HCT116 (cell line): ENCODE results near the gene UCN3. TPM values are rescaled to one million over a fixed set of nuclear protein-coding genes. Genes with fewer than 3 reads are reported as not detected.

Source experiments
- ATAC-seq: fragments of 200-7000 bp; cut with Tn5 transposase; 2 replicates; pipeline ENCODE4 v1.9.1; 2020; ENCODE audit warnings: mild to moderate bottlenecking, moderate library complexity
- BruUV-seq: library from RNA; stranded (reverse); fragments of 400-500 nt; replicated peaks from 2 replicates; lab custom pipeline; 2021; lab: Mats Ljungman, UMichigan
- CTCF ChIA-PET: fragments of 300-600 bp; sonication (Branson Sonifier 250); formaldehyde crosslinking; loops from one replicate; lab custom pipeline; 2021; ENCODE audit warnings: antibody characterized with exemption; lab: Charles Lee
- POLR2A ChIA-PET: fragments of 300-600, 350-600 bp; sonication (Branson Sonifier 250); formaldehyde crosslinking; loops from one replicate; lab custom pipeline; 2021; ENCODE audit warnings: antibody characterized with exemption; lab: Charles Lee
- RAD21 ChIA-PET, 2 experiments: fragments of 300-600 bp; sonication (Branson Sonifier 250); formaldehyde crosslinking; loops; one replicate each; lab custom pipeline; 2023; ENCODE audit warnings: low total read pairs in 2 of 2; ENCODE audit not compliant: uncharacterized antibody in 2 of 2, unreplicated experiment in 2 of 2, low non-redundant PET in 1 of 2; lab: Charles Lee
- DNase-seq: peaks from one replicate; pipeline ENCODE4 v3.0.0-alpha.2; 2010; ENCODE audit warnings: low read depth, low spot score
- H2AFZ ChIP-seq: fragments of 200-600 bp; shearing (Covaris generic), sonication (generic); 2 replicates; pipeline ENCODE4 v1.6.1; 2017; ENCODE audit warnings: low read depth, mixed run types, mixed read lengths, antibody characterized with exemption, low read length; ENCODE audit not compliant: poor library complexity, severe bottlenecking
- H3K27ac ChIP-seq: 2 replicates; pipeline ENCODE4 v1.5.1; 2012; ENCODE audit warnings: low read depth, low read length
- H3K27me3 ChIP-seq: fragments of 200-600 bp; sonication (generic); 2 replicates; pipeline ENCODE4 v1.6.1; 2016; ENCODE audit warnings: mixed run types, low read length, mixed read lengths; ENCODE audit not compliant: insufficient read depth
- H3K36me3 ChIP-seq, 2 experiments: fragments of 200-500 bp in 1 of 2; fragments of 200-600 bp in 1 of 2; sonication (Bioruptor generic) in 1 of 2; sonication (generic) in 1 of 2; 2 replicates each; pipeline versions ENCODE4 v1.5.1 to v1.6.1; 2014 to 2016; ENCODE audit warnings: low read length in 2 of 2, inconsistent platforms in 1 of 2, mixed read lengths in 1 of 2, mixed run types in 1 of 2; ENCODE audit not compliant: insufficient read depth in 2 of 2, control insufficient read depth in 1 of 2
- H3K4me1 ChIP-seq, 2 experiments: fragments of 200-600 bp in 1 of 2; sonication (generic) in 1 of 2; 2 replicates each; pipeline versions ENCODE4 v1.5.1 to v1.6.1; 2012 to 2017; ENCODE audit warnings: low read length in 2 of 2, inconsistent platforms in 1 of 2, mild to moderate bottlenecking in 1 of 2, mixed read lengths in 1 of 2, mixed run types in 1 of 2, moderate library complexity in 1 of 2; ENCODE audit not compliant: insufficient read depth in 2 of 2, control insufficient read depth in 1 of 2
- H3K4me2 ChIP-seq: fragments of 200-600 bp; sonication (generic); 2 replicates; pipeline ENCODE4 v1.6.1; 2017; ENCODE audit warnings: mixed run types, low read length, mixed read lengths
- H3K4me3 ChIP-seq, 2 experiments: fragments of 200-600 bp in 1 of 2; sonication (generic) in 1 of 2; replicated peaks in 1 of 2; 2 replicates each; pipeline ENCODE4 v1.5.1; 2011 to 2016; ENCODE audit warnings: low read length in 2 of 2, control low read depth in 1 of 2, low read depth in 1 of 2, mild to moderate bottlenecking in 1 of 2, mixed read lengths in 1 of 2, mixed run types in 1 of 2
- H3K79me2 ChIP-seq: fragments of 200-600 bp; sonication (generic); 2 replicates; pipeline ENCODE4 v1.6.1; 2017; ENCODE audit warnings: mild to moderate bottlenecking, mixed run types, low read length, moderate library complexity, mixed read lengths; ENCODE audit not compliant: insufficient read depth
- H3K9ac ChIP-seq: fragments of 200-600 bp; sonication (generic); 2 replicates; pipeline ENCODE4 v1.6.1; 2016; ENCODE audit warnings: low read length, mixed read lengths
- H3K9me2 ChIP-seq: fragments of 200-600 bp; sonication (generic), shearing (Covaris generic); 2 replicates; pipeline ENCODE4 v1.6.1; 2017; ENCODE audit warnings: mixed run types, mild to moderate bottlenecking, moderate library complexity; ENCODE audit not compliant: insufficient read depth
- H3K9me3 ChIP-seq, 2 experiments: fragments of 200-500 bp in 1 of 2; fragments of 200-600 bp in 1 of 2; sonication (Bioruptor generic) in 1 of 2; sonication (generic) in 1 of 2; 2 replicates each; pipeline ENCODE4 v1.6.1; 2014 to 2017; ENCODE audit warnings: low read length in 2 of 2, mixed read lengths in 2 of 2, inconsistent platforms in 1 of 2, low read depth in 1 of 2, mild to moderate bottlenecking in 1 of 2, mixed run types in 1 of 2, moderate library complexity in 1 of 2; ENCODE audit not compliant: control insufficient read depth in 1 of 2, insufficient read depth in 1 of 2
- H4K20me1 ChIP-seq: fragments of 200-600 bp; sonication (generic), shearing (Covaris generic); 2 replicates; pipeline ENCODE4 v1.6.1; 2017; ENCODE audit warnings: mixed run types, mild to moderate bottlenecking, moderate library complexity; ENCODE audit not compliant: insufficient read depth
- ATF3 ChIP-seq: IDR thresholded peaks from 2 replicates; pipeline ENCODE4 v1.6.1; 2012
- CEBPB ChIP-seq: IDR thresholded peaks from 2 replicates; pipeline ENCODE4 v1.6.1; 2012; ENCODE audit warnings: low read depth
- EZH2phosphoT487 ChIP-seq: fragments of 200-600 bp; IDR thresholded peaks from 2 replicates; pipeline ENCODE4 v1.6.1; 2018; ENCODE audit warnings: antibody characterized with exemption, borderline replicate concordance
- FOSL1 ChIP-seq: IDR thresholded peaks from 2 replicates; pipeline ENCODE4 v1.6.1; 2012; ENCODE audit warnings: low read depth
- POLR2A ChIP-seq: IDR thresholded peaks from 2 replicates; pipeline ENCODE4 v1.7.0; 2011; ENCODE audit warnings: borderline replicate concordance; ENCODE audit not compliant: insufficient read depth, insufficient read length; ENCODE audit errors: extremely low read depth
- POLR2AphosphoS5 ChIP-seq: IDR thresholded peaks from 2 replicates; pipeline ENCODE4 v1.6.1; 2011; ENCODE audit warnings: mild to moderate bottlenecking, low read depth, low read length, moderate library complexity
- SIN3A ChIP-seq: IDR thresholded peaks from 2 replicates; pipeline ENCODE4 v1.6.1; 2012; ENCODE audit warnings: low read depth
- SP1 ChIP-seq: IDR thresholded peaks from 2 replicates; pipeline ENCODE4 v1.6.1; 2012; ENCODE audit warnings: low read depth
- ZNF274 ChIP-seq: fragments of 200-500 bp; sonication (Bioruptor generic); IDR thresholded peaks from 2 replicates; pipeline ENCODE4 v1.6.1; 2014; ENCODE audit warnings: mild to moderate bottlenecking, low read depth, low read length, inconsistent platforms
- intact Hi-C: fragments of 100-400 bp; cut with micrococcal nuclease; formaldehyde crosslinking; loops from 2 replicates; pipeline ENCODE4 v1.10.0; 2022
- total RNA-seq: library from RNA; stranded (reverse); gene quantifications from one replicate; pipeline ENCODE4 v1.2.1, GENCODE V29; 2021; ENCODE audit not compliant: unreplicated experiment
- TF ChIP-seq, protein P1 (sequence below): IDR thresholded peaks from 2 replicates; pipeline ENCODE4 v1.6.1; 2012; ENCODE audit warnings: low read depth
- TF ChIP-seq, protein P2 (sequence below): IDR thresholded peaks from 2 replicates; pipeline ENCODE4 v1.6.1; 2012
- TF ChIP-seq, protein P3 (sequence below), 3 experiments: fragments of 200-600 bp in 1 of 3; sonication (generic) in 1 of 3; IDR thresholded peaks in 2 of 3; conservative IDR thresholded peaks in 1 of 3; 2 replicates each; pipeline ENCODE4 v1.5.1; 2012 to 2017; ENCODE audit warnings: low read depth in 2 of 3, low read length in 2 of 3, antibody characterized with exemption in 1 of 3, borderline replicate concordance in 1 of 3, control low read depth in 1 of 3, mild to moderate bottlenecking in 1 of 3, mixed read lengths in 1 of 3, mixed run types in 1 of 3, moderate library complexity in 1 of 3; ENCODE audit not compliant: insufficient read depth in 1 of 3

Gene UCN3
- total RNA-seq, 1 experiment from 2014 or later: not detected

DNA sequence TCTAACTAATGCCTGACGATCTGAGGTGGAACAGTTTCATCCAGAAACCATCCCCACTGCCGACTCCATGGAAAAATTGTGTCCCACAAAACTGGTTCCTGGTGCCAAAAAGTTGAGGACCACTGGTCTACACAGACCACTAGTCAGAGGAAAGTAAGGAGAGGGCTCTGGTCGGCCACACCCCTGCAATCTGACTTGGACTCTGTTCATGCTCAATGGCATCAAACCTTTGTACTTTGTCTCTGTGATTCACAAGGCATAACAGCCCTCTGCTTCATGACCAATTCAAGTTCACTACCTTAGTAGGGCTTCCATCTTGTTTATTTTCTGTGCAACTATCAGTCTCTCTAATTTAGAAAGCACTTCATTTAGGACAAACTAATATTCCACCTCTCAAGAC, 38.0 kb downstream of the UCN3 start:
- Histone ChIP-seq H3K4me1 (no peaks in the 10 kb centered on the region; a peak in 1 of 4 replicates), H3K4me3 (no peak overlapping the region), H4K20me1 (no peaks in the 10 kb centered on the region), H2AFZ (no peak overlapping the region), H3K9me3 (no peaks in the 10 kb centered on the region; a peak in 1 of 4 replicates), H3K4me2 (no peak overlapping the region), H3K79me2 (no peaks in the 10 kb centered on the region), H3K27me3 (no peaks in the 10 kb centered on the region), H3K9me2 (no peaks in the 10 kb centered on the region), H3K9ac (no peak overlapping the region), H3K27ac (no peak overlapping the region), H3K36me3 (no peaks in the 10 kb centered on the region)
- intact Hi-C loops: no loop called here
- DNase-seq: no peak
- POLR2A ChIA-PET: no interaction called here
- BruUV-seq: no TSS peak
- RAD21 ChIA-PET: no interaction called here
- CTCF ChIA-PET: no interaction called here
- no peak for TF ChIP-seq POLR2A
- ATAC-seq: no peak

GRCh38 chr10:5404208-5405041, 39.7 kb downstream of the UCN3 start, which contains the start of gene TUBAL3:
TUBAL3 (minus strand) TSS chr10:5404828; CDS start chr10:5404792, 36 bp downstream.
- no peaks in the 10 kb centered on the region for H3K9me2 ChIP-seq
- H3K4me3 ChIP-seq: no peak within 1 kb of the TSS; a peak in 1 of 4 replicates
- no peak within 1 kb of the TSS for H3K9ac ChIP-seq
- intact Hi-C loops: no loop called here
- H3K4me2 ChIP-seq: peak within 1 kb of the TSS; percentile 15; the same call in 1 of the 2 replicates
- ATAC-seq (peak; percentile 53; the same call in 1 of the 2 replicates), DNase-seq (no peak)
- no peaks in the 10 kb centered on the region; a peak in 1 of 4 replicates for H3K4me1 ChIP-seq
- H3K27ac ChIP-seq: no peak within 1 kb of the TSS
- ChIA-PET RAD21 (no interaction called here), POLR2A (no interaction called here), CTCF (interaction anchor here (0.5 kb wide), 1 partner anchor 1528 kb away, joined by 3 read pairs; no protein-coding TSS in a partner anchor)
- no peaks in the 10 kb centered on the region for H4K20me1 ChIP-seq
- H3K9me3 ChIP-seq: no peaks in the 10 kb centered on the region; a peak in 1 of 4 replicates
- H3K27me3 ChIP-seq: no peaks in the 10 kb centered on the region
- no peaks in the 10 kb centered on the region for H3K36me3 ChIP-seq
- BruUV-seq: TSS peak; percentile 83
- H3K79me2 ChIP-seq: no peaks in the 10 kb centered on the region
- peak within 1 kb of the TSS; percentile 4 for H2AFZ ChIP-seq
- TF ChIP-seq POLR2AphosphoS5: peak; percentile 42
- no peak for TF ChIP-seq POLR2A
- no peak for TF ChIP-seq SIN3A
- no peak for TF ChIP-seq ATF3
- no peak for TF ChIP-seq ZNF274
- TF ChIP-seq EZH2phosphoT487: no peak
- no peak for TF ChIP-seq SP1
- TF ChIP-seq CEBPB: no peak
- TF ChIP-seq, protein P1, sequence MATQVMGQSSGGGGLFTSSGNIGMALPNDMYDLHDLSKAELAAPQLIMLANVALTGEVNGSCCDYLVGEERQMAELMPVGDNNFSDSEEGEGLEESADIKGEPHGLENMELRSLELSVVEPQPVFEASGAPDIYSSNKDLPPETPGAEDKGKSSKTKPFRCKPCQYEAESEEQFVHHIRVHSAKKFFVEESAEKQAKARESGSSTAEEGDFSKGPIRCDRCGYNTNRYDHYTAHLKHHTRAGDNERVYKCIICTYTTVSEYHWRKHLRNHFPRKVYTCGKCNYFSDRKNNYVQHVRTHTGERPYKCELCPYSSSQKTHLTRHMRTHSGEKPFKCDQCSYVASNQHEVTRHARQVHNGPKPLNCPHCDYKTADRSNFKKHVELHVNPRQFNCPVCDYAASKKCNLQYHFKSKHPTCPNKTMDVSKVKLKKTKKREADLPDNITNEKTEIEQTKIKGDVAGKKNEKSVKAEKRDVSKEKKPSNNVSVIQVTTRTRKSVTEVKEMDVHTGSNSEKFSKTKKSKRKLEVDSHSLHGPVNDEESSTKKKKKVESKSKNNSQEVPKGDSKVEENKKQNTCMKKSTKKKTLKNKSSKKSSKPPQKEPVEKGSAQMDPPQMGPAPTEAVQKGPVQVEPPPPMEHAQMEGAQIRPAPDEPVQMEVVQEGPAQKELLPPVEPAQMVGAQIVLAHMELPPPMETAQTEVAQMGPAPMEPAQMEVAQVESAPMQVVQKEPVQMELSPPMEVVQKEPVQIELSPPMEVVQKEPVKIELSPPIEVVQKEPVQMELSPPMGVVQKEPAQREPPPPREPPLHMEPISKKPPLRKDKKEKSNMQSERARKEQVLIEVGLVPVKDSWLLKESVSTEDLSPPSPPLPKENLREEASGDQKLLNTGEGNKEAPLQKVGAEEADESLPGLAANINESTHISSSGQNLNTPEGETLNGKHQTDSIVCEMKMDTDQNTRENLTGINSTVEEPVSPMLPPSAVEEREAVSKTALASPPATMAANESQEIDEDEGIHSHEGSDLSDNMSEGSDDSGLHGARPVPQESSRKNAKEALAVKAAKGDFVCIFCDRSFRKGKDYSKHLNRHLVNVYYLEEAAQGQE: no peak
- TF ChIP-seq, protein P2, sequence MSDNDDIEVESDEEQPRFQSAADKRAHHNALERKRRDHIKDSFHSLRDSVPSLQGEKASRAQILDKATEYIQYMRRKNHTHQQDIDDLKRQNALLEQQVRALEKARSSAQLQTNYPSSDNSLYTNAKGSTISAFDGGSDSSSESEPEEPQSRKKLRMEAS: no peak
- TF ChIP-seq FOSL1: 0 out of 2 replicates have a peak, but pooled peaks have one; percentile 10
- TF ChIP-seq, protein P3, sequence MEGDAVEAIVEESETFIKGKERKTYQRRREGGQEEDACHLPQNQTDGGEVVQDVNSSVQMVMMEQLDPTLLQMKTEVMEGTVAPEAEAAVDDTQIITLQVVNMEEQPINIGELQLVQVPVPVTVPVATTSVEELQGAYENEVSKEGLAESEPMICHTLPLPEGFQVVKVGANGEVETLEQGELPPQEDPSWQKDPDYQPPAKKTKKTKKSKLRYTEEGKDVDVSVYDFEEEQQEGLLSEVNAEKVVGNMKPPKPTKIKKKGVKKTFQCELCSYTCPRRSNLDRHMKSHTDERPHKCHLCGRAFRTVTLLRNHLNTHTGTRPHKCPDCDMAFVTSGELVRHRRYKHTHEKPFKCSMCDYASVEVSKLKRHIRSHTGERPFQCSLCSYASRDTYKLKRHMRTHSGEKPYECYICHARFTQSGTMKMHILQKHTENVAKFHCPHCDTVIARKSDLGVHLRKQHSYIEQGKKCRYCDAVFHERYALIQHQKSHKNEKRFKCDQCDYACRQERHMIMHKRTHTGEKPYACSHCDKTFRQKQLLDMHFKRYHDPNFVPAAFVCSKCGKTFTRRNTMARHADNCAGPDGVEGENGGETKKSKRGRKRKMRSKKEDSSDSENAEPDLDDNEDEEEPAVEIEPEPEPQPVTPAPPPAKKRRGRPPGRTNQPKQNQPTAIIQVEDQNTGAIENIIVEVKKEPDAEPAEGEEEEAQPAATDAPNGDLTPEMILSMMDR (IDR thresholded peaks at IDR 0.05 in 2 of 3, conservative IDR thresholded peaks at IDR 0.05 in 1 of 3; ENCODE audit: borderline replicate concordance in 1 of 3, insufficient read depth in 1 of 3, low read depth in 2 of 3, low read length in 2 of 3): no peak
